ENCODE data around the gene SNX3.
A peak's percentile ranks its signal among the peaks of the same experiment; 100 is the strongest.

Gene SNX3

GRCh38 chr6:108260126-108260808, 573 bp downstream of the SNX3 start (continued):
- 0 out of 2 replicates have a peak, but pooled peaks have one; percentile 53 for TF ChIP-seq ZFP37 (tag by site-specific recombination; IDR thresholded peaks at IDR 0.05)
- TF ChIP-seq PBX3 (CRISPR knock-in tag; IDR thresholded peaks at IDR 0.05), result no peak; the same call in 1 of the 2 replicates
- TF ChIP-seq ZIC2 (tag by site-specific recombination; IDR thresholded peaks at IDR 0.05), result 0 out of 2 replicates have a peak, but pooled peaks have one; percentile 31
- no peak for TF ChIP-seq ZNF248 (tag by site-specific recombination; IDR thresholded peaks at IDR 0.05)
- TF ChIP-seq SP7 (tag by site-specific recombination; IDR thresholded peaks at IDR 0.05), result no peak
- TF ChIP-seq, protein P1, sequence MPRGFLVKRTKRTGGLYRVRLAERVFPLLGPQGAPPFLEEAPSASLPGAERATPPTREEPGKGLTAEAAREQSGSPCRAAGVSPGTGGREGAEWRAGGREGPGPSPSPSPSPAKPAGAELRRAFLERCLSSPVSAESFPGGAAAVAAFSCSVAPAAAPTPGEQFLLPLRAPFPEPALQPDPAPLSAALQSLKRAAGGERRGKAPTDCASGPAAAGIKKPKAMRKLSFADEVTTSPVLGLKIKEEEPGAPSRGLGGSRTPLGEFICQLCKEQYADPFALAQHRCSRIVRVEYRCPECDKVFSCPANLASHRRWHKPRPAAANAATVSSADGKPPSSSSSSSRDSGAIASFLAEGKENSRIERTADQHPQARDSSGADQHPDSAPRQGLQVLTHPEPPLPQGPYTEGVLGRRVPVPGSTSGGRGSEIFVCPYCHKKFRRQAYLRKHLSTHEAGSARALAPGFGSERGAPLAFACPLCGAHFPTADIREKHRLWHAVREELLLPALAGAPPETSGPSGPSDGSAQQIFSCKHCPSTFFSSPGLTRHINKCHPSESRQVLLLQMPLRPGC (tag by site-specific recombination; IDR thresholded peaks at IDR 0.05), result no peak
- TF ChIP-seq ZNF133 (tag by site-specific recombination; IDR thresholded peaks at IDR 0.05), result no peak
- TF ChIP-seq SCRT1 (tag by site-specific recombination; IDR thresholded peaks at IDR 0.05; ENCODE audit: borderline replicate concordance), result no peak
- TF ChIP-seq ZBTB6 (tag by site-specific recombination; IDR thresholded peaks at IDR 0.05), result no peak
- TF ChIP-seq ZSCAN23 (tag by site-specific recombination; IDR thresholded peaks at IDR 0.05), result no peak
- 0 out of 2 replicates have a peak, but pooled peaks have one; percentile 3 for TF ChIP-seq ZNF692 (tag by site-specific recombination; IDR thresholded peaks at IDR 0.05)
- 0 out of 2 replicates have a peak, but pooled peaks have one; percentile 4 for TF ChIP-seq FEZF1 (tag by site-specific recombination; IDR thresholded peaks at IDR 0.05)
- no peak for TF ChIP-seq ATF2 (tag by site-specific recombination; IDR thresholded peaks at IDR 0.05; ENCODE audit: low read depth)
- no peak for TF ChIP-seq GLI4 (tag by site-specific recombination; IDR thresholded peaks at IDR 0.05)
- no peak for TF ChIP-seq ZNF514 (tag by site-specific recombination; IDR thresholded peaks at IDR 0.05)
- TF ChIP-seq PRDM1 (tag by site-specific recombination; IDR thresholded peaks at IDR 0.05), result peak; percentile 89
- no peak for TF ChIP-seq ZNF121 (tag by site-specific recombination; IDR thresholded peaks at IDR 0.05)
- no peak for TF ChIP-seq KLF8 (tag by site-specific recombination; IDR thresholded peaks at IDR 0.05)
- TF ChIP-seq ZNF521 (tag by site-specific recombination; IDR thresholded peaks at IDR 0.05), result no peak
- no peak for TF ChIP-seq OSR2 (tag by site-specific recombination; IDR thresholded peaks at IDR 0.05)
- no peak; the same call in 1 of the 2 replicates for TF ChIP-seq GLIS1 (tag by site-specific recombination; IDR thresholded peaks at IDR 0.05)
- TF ChIP-seq ZNF561 (tag by site-specific recombination; IDR thresholded peaks at IDR 0.05; ENCODE audit: borderline replicate concordance), result no peak
- no peak for TF ChIP-seq ZNF274 (IDR thresholded peaks at IDR 0.05; ENCODE audit: low read length)
- TF ChIP-seq ZNF274 (tag by site-specific recombination; IDR thresholded peaks at IDR 0.05; ENCODE audit: borderline replicate concordance), result no peak
- no peak for TF ChIP-seq OVOL3 (tag by site-specific recombination; IDR thresholded peaks at IDR 0.05)
- TF ChIP-seq ZNF664 (tag by site-specific recombination; IDR thresholded peaks at IDR 0.05), result no peak
- no peak for TF ChIP-seq ZNF19 (tag by site-specific recombination; IDR thresholded peaks at IDR 0.05; ENCODE audit: low read depth)
- TF ChIP-seq ZNF830 (tag by site-specific recombination; IDR thresholded peaks at IDR 0.05; ENCODE audit: low read depth), result no peak
- peak; percentile 56 for TF ChIP-seq ZFHX2 (tag by site-specific recombination; conservative IDR thresholded peaks at IDR 0.05)
- no peak for TF ChIP-seq ZNF837 (tag by site-specific recombination; IDR thresholded peaks at IDR 0.05)
- no peak for TF ChIP-seq ZNF843 (tag by site-specific recombination; IDR thresholded peaks at IDR 0.05)
- no peak for TF ChIP-seq KLF9 (tag by site-specific recombination; IDR thresholded peaks at IDR 0.05; ENCODE audit: low read depth)
- no peak for TF ChIP-seq ZNF350 (tag by site-specific recombination; IDR thresholded peaks at IDR 0.05)
- TF ChIP-seq ZNF555 (tag by site-specific recombination; conservative IDR thresholded peaks at IDR 0.05), result no peak
- TF ChIP-seq ZNF433 (tag by site-specific recombination; IDR thresholded peaks at IDR 0.05; ENCODE audit: low read depth), result no peak

Data from HEK293 (cell line).